Prostate gland (tissue), 2 donors: ENCODE results near the gene POT1.

Source experiments
- CTCF ChIP-seq, 4 experiments: fragments of 200-600 bp in 2 of 4; fragments of 450-650 bp in 2 of 4; sonication (generic) in 2 of 4; IDR thresholded peaks; 1 replicate in 3 of 4; 2 replicates in 1 of 4; pipeline ENCODE4 v1.5.1; 2016 to 2019; ENCODE audit warnings: antibody characterized with exemption in 4 of 4, mild to moderate bottlenecking in 2 of 4, moderate library complexity in 2 of 4
- POLR2A ChIP-seq: fragments of 450-650 bp; IDR thresholded peaks from one replicate; pipeline ENCODE4 v1.6.1; 2016; ENCODE audit warnings: antibody characterized with exemption, mild to moderate bottlenecking
- POLR2AphosphoS5 ChIP-seq: sonication (generic); formaldehyde crosslinking; IDR thresholded peaks from one replicate; pipeline ENCODE4 v1.6.1; 2017; ENCODE audit warnings: antibody characterized with exemption

GRCh38 chr7:124781907-124782734 lies 147.5 kb downstream of the POT1 start:
- TF ChIP-seq POLR2AphosphoS5 (no peak), CTCF (IDR thresholded peaks at IDR 0.05) (no peak), POLR2A (no peak)
